ENCODE data around the gene CD82.
"Not testable (repeated sequence)": the region's sequence is repeated elsewhere in the genome, so short reads cannot be mapped to it uniquely, and the experiment has no call there.

The CD82 gene

GRCh38 chr11:44637487-44637886 is 72.0 kb downstream of the CD82 start:
- TF ChIP-seq, protein P1, sequence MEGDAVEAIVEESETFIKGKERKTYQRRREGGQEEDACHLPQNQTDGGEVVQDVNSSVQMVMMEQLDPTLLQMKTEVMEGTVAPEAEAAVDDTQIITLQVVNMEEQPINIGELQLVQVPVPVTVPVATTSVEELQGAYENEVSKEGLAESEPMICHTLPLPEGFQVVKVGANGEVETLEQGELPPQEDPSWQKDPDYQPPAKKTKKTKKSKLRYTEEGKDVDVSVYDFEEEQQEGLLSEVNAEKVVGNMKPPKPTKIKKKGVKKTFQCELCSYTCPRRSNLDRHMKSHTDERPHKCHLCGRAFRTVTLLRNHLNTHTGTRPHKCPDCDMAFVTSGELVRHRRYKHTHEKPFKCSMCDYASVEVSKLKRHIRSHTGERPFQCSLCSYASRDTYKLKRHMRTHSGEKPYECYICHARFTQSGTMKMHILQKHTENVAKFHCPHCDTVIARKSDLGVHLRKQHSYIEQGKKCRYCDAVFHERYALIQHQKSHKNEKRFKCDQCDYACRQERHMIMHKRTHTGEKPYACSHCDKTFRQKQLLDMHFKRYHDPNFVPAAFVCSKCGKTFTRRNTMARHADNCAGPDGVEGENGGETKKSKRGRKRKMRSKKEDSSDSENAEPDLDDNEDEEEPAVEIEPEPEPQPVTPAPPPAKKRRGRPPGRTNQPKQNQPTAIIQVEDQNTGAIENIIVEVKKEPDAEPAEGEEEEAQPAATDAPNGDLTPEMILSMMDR (IDR thresholded peaks at IDR 0.05), result no peak
- Histone ChIP-seq H3K36me3 (no peaks in the 10 kb centered on the region), H3K4me1 (ENCODE audit: control insufficient read depth in 1 of 2, insufficient read depth in 1 of 2, low read depth in 1 of 2, low read length in 1 of 2) (peaks cover 23% of the 10 kb centered on the region in 2 experiments), H3K27ac (peak overlapping the region; percentile 28), H3K9me3 (no peaks in the 10 kb centered on the region), H3K27me3 (no peaks in the 10 kb centered on the region), H3K4me3 (ENCODE audit: low read depth in 1 of 2, low read length in 1 of 2) (no peak overlapping the region)

DNA sequence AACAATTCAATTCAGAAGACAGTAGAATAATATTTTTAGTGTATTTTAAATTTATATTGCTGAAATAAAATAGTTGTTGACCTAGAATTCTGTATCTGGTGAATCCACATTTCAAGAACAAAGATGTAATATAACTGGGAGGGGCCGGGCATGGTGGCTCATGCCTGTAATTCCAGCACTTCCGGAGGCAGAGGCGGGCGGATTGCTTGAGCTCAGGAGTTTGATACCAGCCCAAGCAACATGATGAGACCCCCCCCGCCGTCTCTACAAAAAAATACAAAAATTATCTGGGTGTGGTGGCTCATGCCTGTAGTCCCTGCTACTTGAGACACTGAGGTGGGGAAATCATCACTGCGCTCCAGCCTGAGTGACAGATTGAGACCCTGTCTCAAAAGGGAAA is 72.6 kb downstream of the CD82 start:
- no peaks in the 10 kb centered on the region for H3K9me3 ChIP-seq
- peaks cover 19 to 23% of the 10 kb centered on the region in 2 experiments for H3K4me1 ChIP-seq (ENCODE audit: control insufficient read depth in 1 of 2, insufficient read depth in 1 of 2, low read depth in 1 of 2, low read length in 1 of 2)
- H3K36me3 ChIP-seq, result no peaks in the 10 kb centered on the region
- H3K27me3 ChIP-seq, result no peaks in the 10 kb centered on the region
- no peak overlapping the region for H3K27ac ChIP-seq
- TF ChIP-seq, protein P1 (IDR thresholded peaks at IDR 0.05), result no peak
- H3K4me3 ChIP-seq (ENCODE audit: low read depth in 1 of 2, low read length in 1 of 2), result no peak overlapping the region

DNA sequence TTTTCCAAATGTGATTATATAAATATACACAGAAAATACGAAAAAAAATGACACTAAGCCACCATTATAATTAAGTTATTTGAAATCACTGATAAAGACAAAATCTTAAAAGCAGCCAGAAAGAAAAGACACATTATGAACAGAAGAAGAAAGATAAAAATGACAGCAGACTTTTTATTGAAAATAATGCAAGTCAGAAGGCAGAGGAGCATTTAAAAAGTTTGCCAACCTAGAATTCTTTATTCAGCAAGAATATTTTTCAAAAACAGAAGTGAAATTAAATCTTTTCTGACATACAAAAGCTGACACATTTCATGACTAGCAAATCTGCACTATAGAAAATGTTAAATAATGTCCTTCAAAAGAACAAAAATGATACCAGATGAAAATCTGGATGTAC is 77.8 kb downstream of the CD82 start:
- TF ChIP-seq, protein P1 (IDR thresholded peaks at IDR 0.05), result no peak
- Histone ChIP-seq H3K4me1 (ENCODE audit: control insufficient read depth in 1 of 2, insufficient read depth in 1 of 2, low read depth in 1 of 2, low read length in 1 of 2) (peaks cover 4 to 5% of the 10 kb centered on the region in 2 experiments), H3K9me3 (no peaks in the 10 kb centered on the region), H3K36me3 (no peaks in the 10 kb centered on the region), H3K27me3 (no peaks in the 10 kb centered on the region), H3K4me3 (ENCODE audit: low read depth in 1 of 2, low read length in 1 of 2) (no peak overlapping the region), H3K27ac (no peak overlapping the region)

GRCh38 chr11:44645827-44646226 is 80.4 kb downstream of the CD82 start:
- Histone ChIP-seq H3K4me1 (ENCODE audit: control insufficient read depth in 1 of 2, insufficient read depth in 1 of 2, low read depth in 1 of 2, low read length in 1 of 2) (no peaks in the 10 kb centered on the region), H3K27me3 (no peaks in the 10 kb centered on the region), H3K9me3 (no peaks in the 10 kb centered on the region), H3K27ac (no peak overlapping the region), H3K36me3 (no peaks in the 10 kb centered on the region), H3K4me3 (ENCODE audit: low read depth in 1 of 2, low read length in 1 of 2) (no peak overlapping the region)
- TF ChIP-seq, protein P1 (IDR thresholded peaks at IDR 0.05), result no peak

DNA sequence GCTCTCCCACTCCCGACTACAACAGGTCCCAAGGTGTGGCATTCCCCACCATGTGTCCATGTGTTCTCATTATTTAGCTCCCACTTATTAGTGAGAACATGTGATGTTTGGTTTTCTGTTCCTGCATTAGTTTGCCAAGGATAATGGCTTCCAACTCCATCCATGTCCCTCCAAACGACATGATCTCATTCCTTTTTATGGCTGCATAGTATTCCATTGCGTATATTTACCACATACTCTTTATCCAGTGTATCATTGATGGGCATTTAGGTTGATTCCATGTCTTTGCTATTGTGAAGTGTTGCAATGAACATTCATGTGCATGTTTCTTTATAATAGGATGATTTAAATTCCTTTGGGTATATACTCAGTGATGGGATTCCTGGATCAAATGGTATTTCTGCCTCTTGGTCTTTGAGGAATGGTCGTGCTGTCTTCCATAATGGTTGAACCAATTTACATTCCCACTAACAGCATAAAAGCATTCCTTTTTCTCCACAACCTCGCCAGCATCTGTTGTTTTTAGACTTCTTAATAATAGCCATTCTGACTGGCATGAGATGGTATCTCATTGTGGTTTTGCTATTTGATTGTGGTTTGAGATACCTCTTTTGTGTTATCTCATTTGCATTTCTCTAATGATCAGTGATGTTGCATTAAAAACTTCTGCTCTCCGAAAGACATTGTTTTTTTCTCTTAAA is 81.9 kb downstream of the CD82 start:
- H3K36me3 ChIP-seq; H3K27me3 ChIP-seq; H3K9me3 ChIP-seq; H3K4me1 ChIP-seq (ENCODE audit: control insufficient read depth in 1 of 2, insufficient read depth in 1 of 2, low read depth in 1 of 2, low read length in 1 of 2); H3K27ac ChIP-seq; H3K4me3 ChIP-seq (ENCODE audit: low read depth in 1 of 2, low read length in 1 of 2): not testable (repeated sequence)

DNA sequence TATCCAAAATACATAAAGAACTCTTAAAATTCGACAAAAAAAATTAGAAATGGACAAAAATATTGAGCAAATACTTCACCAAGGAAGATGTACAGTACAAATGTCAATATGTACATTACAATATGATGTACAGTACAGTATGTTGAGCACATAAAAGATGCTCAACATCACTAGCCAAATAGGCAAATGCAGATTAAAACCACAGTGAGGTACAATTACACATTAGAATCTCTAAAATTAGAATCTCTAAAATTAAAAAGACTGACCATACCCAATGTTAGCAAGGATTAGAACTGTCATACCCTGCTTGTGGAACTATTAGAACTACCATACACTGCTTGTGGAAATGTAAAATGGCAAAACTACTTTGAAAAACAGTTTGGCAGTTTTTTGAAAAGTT is 82.6 kb downstream of the CD82 start:
- Histone ChIP-seq H3K27ac (no peak overlapping the region), H3K4me1 (ENCODE audit: control insufficient read depth in 1 of 2, insufficient read depth in 1 of 2, low read depth in 1 of 2, low read length in 1 of 2) (no peaks in the 10 kb centered on the region), H3K27me3 (no peaks in the 10 kb centered on the region), H3K36me3 (no peaks in the 10 kb centered on the region), H3K9me3 (no peaks in the 10 kb centered on the region), H3K4me3 (ENCODE audit: low read depth in 1 of 2, low read length in 1 of 2) (no peak overlapping the region)
- TF ChIP-seq, protein P1 (IDR thresholded peaks at IDR 0.05), result no peak
